Measurements from ENCODE around the gene DIP2B.

DNA sequence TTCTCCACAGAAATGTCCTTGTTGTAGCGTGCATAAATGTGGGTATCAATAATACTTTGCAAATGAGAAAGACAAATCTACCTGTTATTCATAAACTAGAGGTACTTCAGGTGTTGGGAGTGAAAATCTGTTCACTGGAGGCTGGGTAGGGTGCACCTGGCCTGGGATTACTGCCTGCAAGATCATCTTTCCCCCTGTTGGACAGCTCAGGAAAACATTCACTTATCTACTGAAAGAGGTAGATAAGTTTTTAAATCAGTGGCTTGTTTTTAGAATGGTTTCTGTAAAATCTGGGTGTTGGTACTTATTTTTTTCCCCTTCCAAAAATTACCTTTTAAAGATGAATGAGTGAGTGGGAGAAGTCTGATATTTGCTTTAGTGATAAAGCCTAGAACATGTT is 95.6 kb downstream of the DIP2B start:
- TF ChIP-seq, protein P1, sequence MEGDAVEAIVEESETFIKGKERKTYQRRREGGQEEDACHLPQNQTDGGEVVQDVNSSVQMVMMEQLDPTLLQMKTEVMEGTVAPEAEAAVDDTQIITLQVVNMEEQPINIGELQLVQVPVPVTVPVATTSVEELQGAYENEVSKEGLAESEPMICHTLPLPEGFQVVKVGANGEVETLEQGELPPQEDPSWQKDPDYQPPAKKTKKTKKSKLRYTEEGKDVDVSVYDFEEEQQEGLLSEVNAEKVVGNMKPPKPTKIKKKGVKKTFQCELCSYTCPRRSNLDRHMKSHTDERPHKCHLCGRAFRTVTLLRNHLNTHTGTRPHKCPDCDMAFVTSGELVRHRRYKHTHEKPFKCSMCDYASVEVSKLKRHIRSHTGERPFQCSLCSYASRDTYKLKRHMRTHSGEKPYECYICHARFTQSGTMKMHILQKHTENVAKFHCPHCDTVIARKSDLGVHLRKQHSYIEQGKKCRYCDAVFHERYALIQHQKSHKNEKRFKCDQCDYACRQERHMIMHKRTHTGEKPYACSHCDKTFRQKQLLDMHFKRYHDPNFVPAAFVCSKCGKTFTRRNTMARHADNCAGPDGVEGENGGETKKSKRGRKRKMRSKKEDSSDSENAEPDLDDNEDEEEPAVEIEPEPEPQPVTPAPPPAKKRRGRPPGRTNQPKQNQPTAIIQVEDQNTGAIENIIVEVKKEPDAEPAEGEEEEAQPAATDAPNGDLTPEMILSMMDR (IDR thresholded peaks at IDR 0.05; ENCODE audit: insufficient read depth, low read length, poor library complexity, severe bottlenecking) = no peak
- TF ChIP-seq EZH2phosphoT487 (conservative IDR thresholded peaks at IDR 0.05; ENCODE audit: low read length) = no peak

Measured in SU-DHL-6 (cell line).